HG03103 (cell line): ENCODE data around the gene BCL11B.
"Not testable (repeated sequence)": the region's sequence is repeated elsewhere in the genome, so short reads cannot be mapped to it uniquely, and the experiment has no call there.

Experiments used
- ATAC-seq: cut with Tn5 transposase; IDR thresholded peaks from one replicate; pipeline ENCODE4 v1.9.1; 2021; ENCODE audit warnings: low read depth; ENCODE audit not compliant: unreplicated experiment

The BCL11B gene

DNA sequence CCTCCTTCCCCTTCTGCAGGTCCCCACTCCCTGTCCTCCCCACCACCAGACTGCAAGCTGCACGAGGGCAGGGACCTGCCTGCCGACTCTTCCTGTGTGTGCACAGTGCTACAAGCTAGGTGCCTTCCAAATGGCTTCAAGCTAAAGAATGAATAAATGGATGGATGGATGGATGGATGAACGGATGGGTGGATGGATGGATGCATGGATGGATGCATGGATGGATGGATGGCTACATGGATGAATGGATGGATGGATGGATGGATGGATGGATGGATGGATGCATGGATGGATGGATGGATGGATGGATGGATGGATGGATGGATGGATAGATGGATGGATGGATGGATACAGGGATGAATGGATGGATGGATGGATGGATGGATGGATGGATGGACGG is 43.2 kb downstream of the BCL11B start:
- not testable (repeated sequence) for ATAC-seq

DNA sequence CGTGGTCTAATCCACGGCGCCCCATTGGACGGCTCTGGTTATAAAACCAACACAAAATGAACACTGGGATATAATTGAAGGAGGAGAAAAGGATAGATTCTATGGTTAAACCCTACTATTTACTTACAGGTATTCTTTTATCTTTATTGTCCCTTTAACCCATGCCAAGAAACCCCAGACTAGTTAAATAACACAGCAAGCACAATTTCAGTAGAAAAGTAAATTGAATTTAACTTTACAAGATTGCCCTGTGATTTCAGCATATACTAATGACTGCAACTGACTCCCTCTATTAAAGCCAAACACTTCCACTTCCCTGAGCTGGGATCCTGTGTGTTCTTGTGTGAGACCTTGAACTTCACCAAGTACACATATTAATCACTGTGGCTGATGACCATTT is 45.3 kb downstream of the BCL11B start:
- no peak for ATAC-seq

DNA sequence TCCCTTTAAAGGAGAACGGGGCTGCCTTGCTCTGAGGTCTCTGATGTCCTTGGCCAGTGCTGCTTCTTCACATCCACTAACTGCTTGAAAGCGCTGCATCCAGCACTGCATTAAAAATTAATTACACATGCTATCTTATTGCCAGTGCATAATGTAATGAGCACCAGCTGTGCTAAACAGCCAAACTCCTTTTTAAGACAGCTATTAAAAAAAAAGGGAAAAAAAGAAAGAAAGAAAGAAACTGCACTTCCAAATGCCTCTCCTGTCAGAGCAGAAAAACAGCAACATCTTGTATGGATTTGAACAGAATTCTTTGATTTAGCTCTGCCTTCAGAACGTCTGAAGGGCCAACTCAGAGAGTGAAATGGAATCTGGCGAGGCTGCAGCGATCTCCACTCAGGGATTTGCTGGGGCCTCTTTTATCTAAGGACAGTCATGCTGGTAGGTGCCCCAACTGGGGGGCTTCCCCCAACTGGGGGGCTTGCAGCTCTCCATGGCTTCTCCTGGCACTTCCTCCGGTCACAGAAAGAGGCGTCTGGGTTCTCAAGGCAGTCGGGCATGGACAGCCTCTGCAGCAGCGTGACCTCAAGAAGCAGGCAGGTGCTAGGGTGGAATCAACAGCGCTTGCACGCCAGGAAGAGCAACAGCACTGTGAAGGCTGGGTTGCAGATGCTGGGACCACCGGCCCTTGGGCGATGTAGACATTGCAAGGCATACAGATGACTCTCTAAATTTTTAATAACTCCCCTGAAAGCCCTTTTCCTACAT is 46.4 kb downstream of the BCL11B start:
- no peak for ATAC-seq

DNA sequence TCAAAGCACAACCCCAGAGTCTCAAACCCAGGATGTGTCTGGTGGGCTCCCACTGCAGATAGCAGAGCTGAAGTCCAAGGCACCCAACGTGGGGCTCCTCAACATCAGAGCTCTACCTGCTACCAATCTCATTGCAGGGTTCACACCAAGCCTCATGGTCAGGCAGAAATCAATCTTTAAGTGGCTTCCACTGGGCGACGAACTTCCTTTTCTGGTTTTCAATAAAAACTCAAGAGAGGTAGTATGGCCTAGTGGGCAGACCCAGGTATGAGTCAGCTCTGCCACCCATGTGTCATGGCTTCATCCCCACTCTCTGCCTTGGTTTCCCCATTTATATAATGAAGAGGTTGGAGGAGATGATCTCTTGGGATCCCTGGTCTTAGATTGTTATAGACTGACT is 47.0 kb downstream of the BCL11B start:
- no peak for ATAC-seq

DNA sequence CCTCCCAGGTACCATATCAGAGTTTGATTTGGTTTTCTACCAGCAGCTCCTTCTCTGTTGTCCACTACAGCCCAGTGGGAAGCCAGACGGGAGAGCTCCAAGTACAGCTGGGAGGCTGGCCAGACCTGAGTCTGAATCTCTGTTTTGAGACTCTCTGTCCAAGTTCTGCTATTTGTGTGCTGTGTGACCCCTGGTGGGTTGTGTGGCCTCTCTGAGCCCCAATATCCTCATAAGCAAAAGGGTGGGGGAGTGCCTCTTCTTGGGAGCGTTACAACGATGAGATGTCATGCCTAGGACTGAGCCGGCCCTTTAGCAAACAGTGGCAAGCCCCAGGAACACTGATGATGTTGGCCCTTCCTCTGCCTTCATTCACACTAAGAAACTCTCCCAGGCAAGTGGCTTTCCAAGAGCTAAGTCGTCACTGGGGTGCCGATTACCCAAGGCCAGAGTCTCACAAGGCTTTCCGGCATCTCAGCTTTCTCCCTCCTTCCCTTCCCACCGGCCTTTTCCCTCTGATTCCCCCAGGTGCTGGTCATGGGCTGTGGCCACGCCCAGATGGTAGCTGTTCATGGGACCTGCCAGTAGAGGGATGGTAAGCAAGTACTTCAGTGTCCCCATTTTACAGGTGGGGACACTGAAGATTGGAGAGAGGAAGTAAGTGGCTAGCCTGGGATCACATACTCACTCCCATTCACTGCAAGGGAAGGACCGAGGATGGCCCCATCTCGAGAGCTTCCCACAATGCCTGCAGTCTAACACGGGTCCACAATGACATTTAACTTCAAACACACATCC is 47.7 kb downstream of the BCL11B start:
- ATAC-seq = no peak

DNA sequence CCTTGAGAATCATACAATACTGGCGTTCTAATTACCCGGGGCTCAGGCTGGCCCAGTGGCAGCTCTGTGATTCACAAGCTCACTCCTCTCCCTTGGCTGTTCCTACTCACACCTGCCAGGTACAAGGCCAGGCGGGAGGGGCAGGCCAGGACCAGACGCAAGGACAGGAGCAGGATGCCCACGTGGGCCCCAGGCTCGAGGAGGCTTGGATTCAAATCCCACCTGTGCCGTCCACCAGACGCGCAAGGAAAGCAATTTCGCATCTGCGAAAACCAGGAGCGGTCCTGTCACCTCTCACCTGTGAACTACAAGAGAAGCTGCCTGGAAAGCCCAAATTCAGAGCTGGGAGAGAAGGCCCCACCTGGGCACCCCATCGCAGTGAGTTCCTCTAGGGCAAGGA is 50.6 kb downstream of the BCL11B start:
- ATAC-seq = no peak

DNA sequence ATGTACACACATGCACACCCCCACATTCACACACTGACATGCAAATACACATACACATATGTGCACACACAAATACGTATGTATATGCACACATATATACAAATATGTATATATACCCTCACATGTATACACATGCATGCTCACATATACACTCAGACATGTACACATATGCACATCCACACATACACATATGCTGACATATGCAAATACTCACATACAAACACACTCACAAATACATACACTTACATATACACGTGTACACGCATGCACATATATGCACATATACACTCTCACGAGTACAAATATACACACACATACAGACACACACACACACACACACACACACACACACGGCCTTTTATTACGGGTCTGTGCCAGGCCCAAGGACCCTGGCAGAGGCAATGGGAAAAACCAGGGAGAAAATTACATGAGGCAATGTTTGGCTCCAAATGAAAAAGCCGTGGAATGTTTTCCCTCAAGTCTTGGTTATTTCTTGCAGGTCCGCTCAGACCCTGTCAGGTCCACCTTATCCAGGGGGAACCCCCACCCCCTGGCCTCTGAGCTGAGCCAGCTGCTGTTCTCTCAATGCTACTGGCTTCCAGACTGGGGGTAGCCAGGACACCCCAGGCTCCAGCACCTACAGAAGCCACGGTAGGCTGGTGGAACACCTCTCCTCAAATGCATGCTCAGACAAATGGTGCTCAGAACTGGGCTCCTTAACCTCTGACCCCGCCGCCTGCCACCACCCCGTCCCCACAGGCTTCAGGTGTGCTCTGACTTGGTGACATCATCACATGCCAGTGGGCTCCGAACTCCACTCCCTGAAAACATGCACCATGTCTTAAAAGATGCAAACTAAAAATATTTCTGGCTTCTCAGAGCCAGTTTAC is 54.7 kb downstream of the BCL11B start:
- no peak for ATAC-seq

DNA sequence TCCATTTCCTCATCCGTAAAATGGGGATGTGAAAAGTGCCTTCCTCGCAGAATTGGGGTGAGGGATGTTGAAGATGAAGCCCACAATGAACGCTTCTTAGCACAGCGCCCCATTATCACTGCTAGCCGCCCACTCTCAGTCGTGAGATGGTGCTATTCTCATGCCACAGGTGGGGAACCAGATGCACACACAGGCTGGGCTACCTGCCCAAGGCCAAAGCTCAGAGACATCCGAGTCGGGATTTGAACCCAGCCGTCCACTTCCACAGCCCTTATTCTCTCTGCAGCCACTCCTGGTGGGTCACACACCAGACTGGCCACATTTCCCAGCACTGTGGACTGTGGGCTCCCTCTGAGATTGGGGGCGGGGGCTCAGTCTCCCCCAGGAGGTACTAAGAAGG is 55.8 kb downstream of the BCL11B start:
- ATAC-seq = no peak

DNA sequence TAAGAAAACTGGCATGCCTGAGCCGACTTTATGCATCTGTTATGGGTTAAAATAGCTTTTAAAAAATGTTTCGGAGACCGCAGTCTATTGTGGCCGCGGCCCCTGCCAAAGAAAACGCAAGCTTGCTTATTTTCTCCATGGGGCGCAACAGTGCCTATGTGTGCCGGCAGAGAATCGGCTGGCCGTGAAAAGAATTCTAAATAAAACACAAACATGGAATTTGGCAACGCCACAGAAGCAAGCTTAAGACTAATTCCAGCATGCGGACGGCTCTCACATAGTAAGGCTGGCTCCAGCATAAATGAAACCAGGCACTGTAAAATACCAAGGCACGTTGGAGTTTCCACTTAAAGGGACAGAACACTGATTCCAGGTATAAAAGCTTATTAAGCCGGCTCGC is 56.7 kb downstream of the BCL11B start:
- ATAC-seq = no peak

DNA sequence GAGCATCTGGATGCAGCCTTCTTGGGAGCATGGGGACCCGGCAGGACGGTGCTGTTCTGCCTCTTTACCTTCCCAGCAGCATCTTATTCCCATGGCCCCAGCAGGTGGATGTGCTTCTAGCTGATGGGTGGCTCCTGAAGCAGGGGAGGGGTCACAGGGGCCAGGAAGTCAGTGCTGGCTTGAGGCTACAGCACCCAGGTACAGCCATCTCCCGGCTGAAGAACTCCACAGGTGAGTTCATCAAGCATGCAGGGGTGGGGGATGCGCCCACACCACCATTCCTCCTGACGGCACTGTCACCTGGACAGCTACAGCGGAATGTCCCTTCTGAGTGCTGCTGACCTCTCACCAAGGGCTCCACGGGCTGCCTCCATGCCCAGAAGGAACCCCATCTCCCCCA is 57.3 kb downstream of the BCL11B start:
- ATAC-seq = no peak

DNA sequence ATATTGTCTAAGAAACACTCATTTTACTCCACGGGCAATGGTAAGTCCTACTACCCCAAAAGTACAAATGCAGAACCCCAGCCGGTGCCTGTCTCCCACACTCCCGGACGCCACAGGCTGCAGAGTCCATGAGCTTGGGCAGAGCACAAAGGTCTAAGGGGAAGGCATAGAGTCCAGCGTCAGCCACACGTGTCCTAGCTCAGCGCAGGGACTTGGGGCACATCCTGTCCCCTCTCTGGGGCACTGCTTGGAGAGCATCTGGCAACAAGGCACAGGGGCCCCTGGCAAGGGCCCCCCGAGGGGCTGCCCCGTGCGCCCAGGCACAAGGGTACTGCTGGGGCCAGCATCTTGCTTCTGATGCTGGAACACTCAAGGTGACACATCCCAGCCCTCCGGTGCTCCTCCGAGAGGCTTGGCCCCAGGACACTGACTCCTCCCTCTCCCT is 58.4 kb downstream of the BCL11B start:
- no peak for ATAC-seq

DNA sequence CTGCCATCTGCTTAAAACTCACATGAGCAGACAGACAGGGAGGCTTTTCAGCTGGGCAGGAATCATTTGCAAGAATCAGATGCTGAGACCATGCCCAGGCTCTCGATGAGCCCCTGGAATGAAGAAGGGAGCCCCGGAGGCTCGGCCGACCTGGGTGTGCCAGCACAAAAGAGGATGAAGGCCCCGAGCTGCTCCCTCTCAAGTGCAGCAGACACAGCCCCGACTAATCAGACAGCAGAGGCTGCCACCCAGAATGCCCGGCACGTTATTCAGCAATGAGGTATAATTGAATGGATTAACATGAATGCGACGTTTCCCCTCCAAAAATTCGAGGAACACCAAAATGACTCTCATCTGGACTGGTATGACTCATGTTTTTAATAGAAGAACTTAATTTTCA is 58.9 kb downstream of the BCL11B start:
- ATAC-seq = no peak

DNA sequence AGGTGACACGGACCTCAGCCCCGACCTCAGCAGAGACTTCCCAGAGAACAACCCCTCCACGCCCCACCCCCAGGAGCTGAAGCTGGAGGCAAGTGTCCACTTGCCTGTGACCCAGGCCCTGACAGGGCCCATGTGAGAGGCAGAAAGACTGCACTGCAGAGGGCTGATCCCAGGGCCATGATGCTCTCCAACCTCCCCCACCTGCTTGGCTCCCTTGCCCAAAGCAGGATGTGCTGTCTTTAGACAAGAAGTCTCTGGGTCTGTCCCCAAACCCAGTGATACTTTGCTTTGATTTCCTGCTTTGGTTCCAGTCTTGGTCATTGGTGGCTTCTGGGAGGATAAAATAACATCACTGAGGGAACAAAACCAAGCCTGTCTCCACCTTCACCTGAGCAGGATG is 59.4 kb downstream of the BCL11B start:
- no peak for ATAC-seq

DNA sequence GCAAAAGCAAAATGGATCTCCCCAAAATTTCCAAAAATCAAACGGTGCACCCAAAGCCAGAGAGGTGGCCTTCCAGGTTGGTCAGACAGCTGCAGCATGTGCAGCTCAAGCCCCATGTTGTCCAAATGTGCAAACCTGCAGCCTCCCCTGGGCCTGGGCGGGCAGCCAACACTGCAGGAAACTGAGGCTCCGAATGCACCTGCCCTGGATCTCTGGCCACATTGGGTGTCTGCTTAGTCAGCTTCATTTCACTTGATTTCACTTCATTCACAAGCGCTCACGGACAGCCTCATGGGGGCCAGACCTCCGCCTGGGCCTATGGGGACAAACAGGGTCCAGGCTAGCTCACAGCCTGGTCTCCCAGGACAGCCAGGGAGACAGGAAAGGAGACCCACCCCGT is 59.8 kb downstream of the BCL11B start:
- ATAC-seq = no peak

DNA sequence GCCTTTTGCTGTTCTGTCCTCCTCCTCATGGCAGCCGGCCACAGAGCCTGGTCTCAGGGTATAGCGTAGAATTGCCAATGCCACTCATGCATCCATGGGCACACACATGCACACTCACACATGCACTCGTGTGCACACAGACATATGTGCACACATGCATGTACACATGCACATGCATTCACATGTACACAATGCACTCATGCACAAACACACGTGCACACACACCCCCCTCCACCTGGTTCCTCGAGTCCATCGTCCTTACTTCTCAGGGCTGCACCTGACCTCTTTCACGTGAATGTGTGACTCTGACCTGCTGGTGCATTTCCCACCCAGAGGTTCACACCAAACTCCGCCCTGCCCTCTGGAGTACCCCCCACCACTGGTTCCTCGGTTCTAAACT is 60.6 kb downstream of the BCL11B start:
- no peak for ATAC-seq

DNA sequence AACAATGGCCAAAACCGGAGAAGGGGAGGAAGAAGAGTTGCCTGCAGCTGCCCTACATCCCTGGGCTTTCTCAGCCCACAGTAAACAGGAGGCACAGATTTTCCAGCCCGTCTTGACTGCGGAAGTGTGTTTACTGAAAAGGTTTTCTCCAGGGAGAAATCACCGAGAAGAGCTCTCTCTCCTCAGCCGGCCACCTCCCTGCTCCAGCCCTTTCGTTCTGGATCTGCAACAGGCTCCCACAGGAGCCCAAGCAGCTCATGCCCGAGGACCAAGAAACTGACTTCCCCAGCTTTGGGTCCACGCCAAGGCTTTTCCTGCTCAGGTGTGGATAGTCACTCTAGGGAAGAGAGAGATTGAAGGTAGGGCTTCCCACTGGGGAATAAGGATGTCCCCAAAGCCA is 61.7 kb downstream of the BCL11B start:
- ATAC-seq = no peak

DNA sequence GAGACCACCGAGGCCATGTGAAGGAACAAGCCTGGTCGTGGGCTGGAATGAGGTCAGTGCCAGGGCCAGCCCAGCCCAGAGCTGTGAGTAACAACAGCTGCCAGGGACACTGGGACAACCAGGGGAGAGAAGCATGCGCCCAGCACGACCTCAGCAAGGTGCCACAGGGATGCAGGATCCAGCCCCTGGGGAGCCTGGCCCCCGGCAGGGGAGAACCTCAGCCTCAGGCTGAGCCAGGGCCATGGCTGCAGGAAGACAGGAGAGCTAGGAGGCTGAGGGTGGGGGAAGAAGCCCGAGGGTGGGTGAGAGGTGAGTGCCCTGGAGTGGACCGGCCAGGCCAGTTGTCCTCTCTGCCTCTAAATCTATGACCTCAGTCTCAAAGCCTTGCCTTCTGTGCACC is 62.6 kb downstream of the BCL11B start:
- no peak for ATAC-seq

DNA sequence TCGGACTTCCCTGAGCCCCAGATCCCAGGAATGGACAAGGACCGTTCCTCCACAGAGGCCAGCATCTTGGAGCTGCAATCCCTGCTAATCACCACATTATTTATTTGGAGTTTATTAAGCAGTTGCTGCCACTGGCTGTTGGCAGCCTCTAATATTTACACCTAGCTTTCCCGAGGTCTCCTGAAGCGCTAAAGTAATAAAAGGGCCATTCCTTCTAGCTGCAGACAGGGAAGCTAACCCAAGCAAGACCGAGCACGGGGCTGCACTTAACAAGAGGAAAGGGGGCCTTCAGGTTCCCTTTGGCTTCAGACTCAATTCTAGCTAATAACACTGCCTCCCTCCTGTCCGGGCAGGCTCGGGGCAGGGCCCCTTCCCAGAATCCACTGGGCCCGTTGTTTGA is 63.7 kb downstream of the BCL11B start:
- no peak for ATAC-seq

DNA sequence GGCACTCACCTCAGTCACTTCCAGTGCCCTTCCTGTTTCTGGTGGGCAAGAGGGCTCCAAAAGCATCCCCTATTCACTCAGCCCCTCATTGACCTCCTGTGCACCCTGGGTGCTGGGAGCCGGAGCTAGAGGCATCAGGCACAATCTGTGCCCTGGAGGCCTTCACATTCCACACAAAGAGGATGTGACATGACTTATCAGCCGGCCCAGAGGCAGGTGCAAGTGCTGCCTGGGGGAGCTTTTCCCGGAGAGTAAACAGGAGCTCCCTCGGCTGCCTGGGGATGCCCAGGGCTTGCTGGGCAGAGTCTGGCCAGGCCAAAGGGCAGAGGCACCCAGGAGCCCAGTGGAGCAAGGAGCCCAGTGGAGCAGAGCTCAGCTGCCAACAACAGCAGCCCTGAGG is 64.5 kb downstream of the BCL11B start:
- no peak for ATAC-seq

DNA sequence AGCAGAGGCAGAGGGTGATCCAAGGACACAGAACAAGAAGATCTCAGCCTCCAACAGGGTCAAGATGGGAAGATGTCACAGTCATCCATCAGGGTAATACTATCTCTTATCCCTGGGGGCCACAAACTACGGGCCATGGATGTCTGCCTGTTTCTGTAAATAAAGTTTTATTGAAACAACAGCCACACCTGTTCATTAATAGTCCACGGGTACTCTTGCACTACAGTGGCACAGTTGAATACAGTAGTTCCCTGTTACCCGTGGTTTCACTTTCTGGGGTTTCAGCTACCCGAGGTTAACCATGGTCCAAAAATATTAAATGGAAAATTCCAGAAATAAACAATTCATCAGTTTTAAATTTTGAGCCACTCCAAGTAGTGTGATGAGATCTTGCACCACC is 65.9 kb downstream of the BCL11B start:
- no peak for ATAC-seq

DNA sequence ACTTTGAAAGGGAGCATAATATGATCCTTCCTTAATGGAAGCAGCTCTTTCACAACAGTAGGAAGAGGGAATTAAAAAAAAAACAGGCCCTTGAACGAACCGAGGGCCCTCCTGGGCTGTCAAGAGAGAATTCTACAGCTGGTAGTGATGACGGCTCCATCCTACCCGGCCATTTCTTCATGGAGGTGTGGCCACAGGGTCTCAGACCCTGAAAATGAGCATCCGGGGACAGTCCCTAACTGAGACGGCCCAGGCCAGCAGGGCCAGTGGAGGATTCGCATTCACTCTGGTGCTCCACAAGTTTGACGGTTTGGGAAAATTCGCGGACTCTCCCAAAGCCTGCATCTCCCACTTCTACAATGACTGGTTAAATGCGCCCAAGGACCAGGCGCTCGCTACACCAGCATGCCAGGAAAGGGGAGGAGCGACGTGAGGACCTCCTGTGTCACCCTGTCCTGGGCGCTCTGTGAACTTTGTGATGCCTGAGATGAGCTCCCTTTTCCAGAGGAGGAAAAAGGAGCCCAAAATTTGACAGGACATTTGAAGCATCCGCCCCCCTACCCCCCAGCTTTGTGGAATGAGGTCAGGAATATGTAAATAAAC is 66.8 kb downstream of the BCL11B start:
- ATAC-seq = no peak
